Measurements from ENCODE around the gene CHRNA5.
"Not testable (repeated sequence)": the region's sequence is repeated elsewhere in the genome, so short reads cannot be mapped to it uniquely, and the experiment has no call there.

CHRNA5 gene

DNA sequence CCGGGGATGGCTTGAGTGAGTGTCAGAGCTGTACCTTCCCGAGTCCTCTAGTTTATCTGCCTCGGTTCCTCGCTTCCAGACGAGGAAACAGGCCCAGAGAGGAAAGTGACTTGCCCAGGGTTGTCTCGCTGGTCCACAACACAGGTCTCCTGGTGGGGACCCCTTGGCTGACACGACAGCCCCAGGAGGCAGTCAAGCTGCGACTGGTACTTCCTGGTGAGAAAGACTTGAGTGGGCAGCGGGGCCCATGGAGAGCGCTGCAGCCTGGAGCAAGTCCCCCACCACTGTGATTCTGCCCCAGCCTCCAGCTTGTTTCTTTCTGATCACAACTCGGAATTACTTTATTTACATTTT is 600 bp upstream of the CHRNA5 start:
- DNase-seq (ENCODE audit: low read depth in 1 of 2, low spot score in 1 of 2): no peak

DNA sequence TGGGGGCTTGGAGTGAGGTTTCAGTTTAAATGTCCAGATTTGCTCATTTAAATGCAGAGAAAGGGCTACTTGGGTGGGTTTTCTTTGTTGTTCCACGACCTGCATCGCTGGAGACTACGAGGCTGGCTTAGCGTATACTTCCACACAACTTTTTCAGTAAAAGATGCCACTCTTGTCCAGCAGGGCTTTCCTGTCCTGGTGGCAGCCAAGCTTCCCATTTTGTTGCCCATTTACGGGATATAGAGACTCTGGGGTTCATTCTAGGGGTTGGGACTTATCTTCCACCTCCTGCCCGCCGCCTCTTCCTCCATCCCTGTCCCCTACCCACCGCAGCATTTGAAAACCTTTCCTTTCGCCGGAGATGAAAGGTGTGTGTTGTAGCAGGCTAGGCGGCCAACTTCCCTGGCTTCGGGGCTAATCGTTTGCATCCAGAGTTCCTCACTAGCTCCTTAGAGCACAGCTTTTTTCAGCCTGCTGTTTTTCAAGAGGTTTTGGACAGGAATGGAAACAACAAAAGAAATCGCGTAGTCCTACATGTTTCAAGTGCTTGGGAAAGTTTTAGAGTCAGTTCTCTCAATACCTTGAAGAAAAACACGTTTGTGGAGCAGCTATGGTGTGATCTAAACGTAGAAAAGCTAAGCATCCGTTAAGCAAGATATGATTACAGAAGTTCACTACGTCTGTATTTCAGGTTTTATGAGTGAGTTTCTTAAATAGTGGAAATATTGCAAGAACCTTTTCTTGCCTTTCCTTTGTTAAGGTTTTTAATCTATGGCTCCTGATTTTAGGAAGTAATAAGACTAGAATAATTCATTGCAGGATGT is 843 bp downstream of the CHRNA5 start:
- DNase-seq (ENCODE audit: low read depth in 1 of 2, low spot score in 1 of 2): no peak

DNA sequence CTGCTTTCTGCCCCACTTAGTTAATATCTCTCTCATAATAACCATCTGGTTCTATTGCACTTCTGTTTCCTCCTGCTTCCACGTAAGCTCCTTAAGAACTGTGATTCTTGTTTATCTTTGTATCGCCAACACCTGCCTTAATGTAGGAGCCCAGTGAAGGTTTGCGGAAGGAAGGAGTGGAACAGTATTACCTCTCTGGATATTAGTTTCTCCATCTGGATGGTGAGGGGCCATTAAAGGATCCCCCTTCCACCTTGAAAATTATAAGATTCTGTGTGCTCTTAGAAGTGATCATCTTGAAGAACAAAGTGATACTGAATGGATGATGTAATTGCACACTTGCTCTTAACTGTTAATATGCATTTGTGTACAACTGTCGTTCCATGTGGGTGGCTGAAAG is 2.2 kb downstream of the CHRNA5 start:
- DNase-seq (ENCODE audit: low read depth in 1 of 2, low spot score in 1 of 2): no peak

DNA sequence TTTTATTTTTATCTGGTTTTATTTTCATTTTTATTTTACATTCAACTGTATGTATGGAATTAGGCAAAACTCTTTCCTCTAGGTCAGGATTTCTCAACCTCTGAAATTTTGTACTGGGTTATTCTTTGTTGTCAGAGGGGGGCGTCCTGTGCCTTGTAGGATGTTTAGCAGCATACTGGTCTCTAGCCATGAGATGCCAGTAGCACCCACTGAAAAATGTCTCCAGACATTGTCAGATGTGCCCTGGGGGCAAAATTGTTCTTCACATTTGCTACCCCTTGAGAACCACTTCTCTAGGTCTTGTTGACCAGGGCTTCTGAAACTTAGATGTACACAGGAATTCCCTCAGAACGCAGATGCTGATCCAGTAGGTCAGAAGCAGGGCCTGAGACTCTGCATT is 5.4 kb downstream of the CHRNA5 start:
- DNase-seq (ENCODE audit: low read depth in 1 of 2, low spot score in 1 of 2): no peak

GRCh38 chr15:78571382-78571781 is 6.1 kb downstream of the CHRNA5 start:
- DNase-seq (ENCODE audit: low read depth in 1 of 2, low spot score in 1 of 2): no peak

GRCh38 chr15:78573416-78573815 is 8.1 kb downstream of the CHRNA5 start:
- no peak for DNase-seq (ENCODE audit: low read depth in 1 of 2, low spot score in 1 of 2)

- no peak for DNase-seq (ENCODE audit: low read depth in 1 of 2, low spot score in 1 of 2)
Measured at GRCh38 chr15:78574944-78575343, 9.6 kb downstream of the CHRNA5 start.

DNA sequence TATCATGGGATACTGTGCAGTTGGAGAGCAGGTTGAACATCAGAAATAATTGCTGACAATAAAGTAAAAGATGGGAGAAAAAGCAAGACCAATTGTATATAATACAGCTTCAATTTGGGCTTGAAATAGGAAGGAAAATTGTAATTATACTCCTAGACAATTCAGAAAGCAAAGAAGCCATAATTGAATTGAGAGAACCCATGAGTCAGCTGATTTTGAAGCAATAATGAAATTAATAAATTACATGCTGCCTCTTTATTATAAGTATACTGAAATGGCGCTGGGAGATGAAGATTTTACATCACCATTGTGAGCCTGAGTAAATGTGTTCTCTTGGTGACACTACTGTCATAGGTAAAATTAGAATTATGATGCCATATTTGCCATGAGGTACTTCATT is 32.3 kb downstream of the CHRNA5 start:
- DNase-seq (ENCODE audit: low read depth in 1 of 2, low spot score in 1 of 2): no peak

- no peak for DNase-seq (ENCODE audit: low read depth in 1 of 2, low spot score in 1 of 2)
Measured at GRCh38 chr15:78598348-78598747, 33.0 kb downstream of the CHRNA5 start.

DNA sequence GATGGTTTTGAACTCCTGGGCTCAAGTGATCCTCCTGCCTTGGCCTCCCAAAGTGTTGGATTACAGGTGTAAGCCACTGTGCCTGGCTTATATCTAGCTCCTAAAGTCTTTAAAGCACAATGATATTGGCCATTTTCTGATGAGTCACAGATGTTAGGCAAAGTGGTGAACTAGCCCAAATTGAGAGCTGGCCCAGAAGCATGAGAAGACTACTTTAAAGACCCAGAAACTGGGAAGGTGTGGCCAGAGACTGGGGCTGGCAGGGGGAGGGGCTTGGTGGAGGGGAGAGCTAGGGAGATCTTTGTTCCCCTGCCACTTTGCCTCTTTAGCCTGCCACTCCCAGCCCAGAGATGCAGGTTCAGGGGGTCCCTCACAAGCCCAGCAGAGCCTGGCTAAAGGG is 33.9 kb downstream of the CHRNA5 start:
- no peak for DNase-seq (ENCODE audit: low read depth in 1 of 2, low spot score in 1 of 2)

GRCh38 chr15:78603467-78603866 is 38.1 kb downstream of the CHRNA5 start:
- DNase-seq (ENCODE audit: low read depth in 1 of 2, low spot score in 1 of 2): no peak

DNA sequence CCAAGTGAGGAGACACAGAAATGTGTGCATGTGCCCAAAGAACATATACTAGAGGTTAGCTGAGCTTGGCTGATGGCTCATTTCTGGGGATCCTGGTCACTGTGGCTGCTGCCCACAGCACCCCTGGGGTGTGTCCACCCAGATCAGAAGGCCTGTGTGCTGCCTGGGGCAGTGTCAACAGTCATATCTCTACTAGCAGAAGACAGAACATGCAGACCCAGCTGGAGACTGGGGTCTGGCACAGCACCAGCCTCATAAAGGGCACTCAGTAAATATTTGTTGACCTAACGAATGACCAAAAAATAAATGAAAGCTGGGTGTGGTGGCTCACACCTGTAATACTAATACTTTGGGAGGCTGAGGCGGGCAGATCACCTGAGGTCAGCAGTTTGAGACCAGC is 39.1 kb downstream of the CHRNA5 start:
- no peak for DNase-seq (ENCODE audit: low read depth in 1 of 2, low spot score in 1 of 2)

GRCh38 chr15:78605201-78605600 is 39.9 kb downstream of the CHRNA5 start:
- DNase-seq (ENCODE audit: low read depth in 1 of 2, low spot score in 1 of 2): no peak

- DNase-seq (ENCODE audit: low read depth in 1 of 2, low spot score in 1 of 2): no peak
Measured at GRCh38 chr15:78605680-78606079, 40.4 kb downstream of the CHRNA5 start.

DNA sequence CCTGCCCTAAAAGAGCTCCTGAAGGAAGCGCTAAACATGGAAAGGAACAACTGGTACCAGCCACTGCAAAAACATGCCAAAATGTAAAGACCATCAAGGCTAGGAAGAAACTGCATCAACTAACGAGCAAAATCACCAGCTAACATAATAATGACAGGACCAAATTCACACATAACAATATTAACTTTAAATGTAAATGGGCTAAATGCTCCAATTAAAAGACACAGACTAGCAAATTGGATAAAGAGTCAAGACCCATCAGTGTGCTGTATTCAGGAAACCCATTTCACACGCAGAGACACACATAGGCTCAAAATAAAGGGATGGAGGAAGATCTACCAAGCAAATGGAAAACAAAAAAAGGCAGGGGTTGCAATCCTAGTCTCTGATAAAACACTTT is 44.2 kb downstream of the CHRNA5 start:
- DNase-seq (ENCODE audit: low read depth in 1 of 2, low spot score in 1 of 2): not testable (repeated sequence)

DNA sequence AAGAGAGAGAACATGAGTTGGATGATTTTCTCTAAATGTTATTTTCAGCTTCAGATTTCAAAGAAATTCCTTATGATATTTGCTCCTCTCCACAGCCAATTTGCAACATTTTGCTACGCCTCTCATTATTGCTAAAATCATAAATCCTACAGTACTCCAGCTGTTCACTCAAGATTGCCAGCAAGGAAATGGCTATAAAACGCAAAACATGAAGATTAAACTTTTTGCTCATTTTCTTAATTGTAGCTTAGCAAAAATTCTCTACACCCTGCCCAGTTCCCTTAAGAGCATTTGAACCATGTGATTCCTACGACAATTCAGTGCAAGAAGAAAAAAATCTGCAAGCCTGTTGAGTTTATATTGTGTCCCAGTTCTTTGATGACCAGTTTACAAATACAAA is 48.7 kb downstream of the CHRNA5 start:
- no peak for DNase-seq (ENCODE audit: low read depth in 1 of 2, low spot score in 1 of 2)

- DNase-seq (ENCODE audit: low read depth in 1 of 2, low spot score in 1 of 2): no peak
Measured at GRCh38 chr15:78615151-78615589, 49.9 kb downstream of the CHRNA5 start.

DNA sequence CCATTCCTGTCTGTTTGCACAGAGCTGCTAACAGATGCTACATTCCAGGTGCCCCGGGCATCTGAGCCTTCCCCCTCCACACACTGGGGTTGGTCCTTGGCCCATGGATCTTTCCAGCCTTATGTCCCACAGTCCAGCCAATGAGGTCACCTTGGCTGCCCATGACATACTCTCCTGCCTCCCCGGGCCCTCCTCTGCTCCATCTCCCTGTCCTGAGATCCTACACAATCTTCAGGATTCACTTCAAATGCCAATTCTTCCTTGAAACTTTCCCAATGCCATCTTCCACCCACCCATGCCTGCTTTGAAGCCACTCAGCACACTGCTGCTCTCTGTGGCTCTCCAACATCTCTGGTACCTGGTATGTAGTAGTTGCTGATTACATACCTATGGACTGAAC is 51.2 kb downstream of the CHRNA5 start:
- DNase-seq (ENCODE audit: low read depth in 1 of 2, low spot score in 1 of 2): no peak

GRCh38 chr15:78617076-78617475 is 51.8 kb downstream of the CHRNA5 start:
- DNase-seq (ENCODE audit: low read depth in 1 of 2, low spot score in 1 of 2): no peak

GRCh38 chr15:78617516-78617915 is 52.2 kb downstream of the CHRNA5 start:
- no peak for DNase-seq (ENCODE audit: low read depth in 1 of 2, low spot score in 1 of 2)

GRCh38 chr15:78618064-78618463 is 52.7 kb downstream of the CHRNA5 start:
- no peak for DNase-seq (ENCODE audit: low read depth in 1 of 2, low spot score in 1 of 2)

DNA sequence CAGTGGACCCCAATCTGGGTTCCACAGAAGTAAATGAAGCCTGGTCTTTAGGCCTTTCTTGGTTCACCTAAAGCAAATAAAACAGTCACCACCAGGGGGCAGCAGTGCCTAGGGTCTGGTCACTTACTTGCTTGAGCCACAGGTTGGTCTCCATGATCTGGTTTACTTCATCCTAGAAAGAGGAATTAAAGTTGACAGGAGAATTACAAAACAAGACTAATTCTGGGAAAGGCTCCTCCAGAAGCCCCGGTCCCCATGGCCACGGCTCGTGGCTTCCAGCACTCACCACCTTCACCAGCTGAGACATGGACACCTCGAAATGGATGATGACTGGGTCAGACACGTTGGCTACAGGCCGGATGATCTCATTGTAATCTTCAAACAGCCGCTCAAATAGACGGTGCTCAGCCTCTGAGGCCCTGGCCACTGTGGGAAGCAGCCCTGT is 53.2 kb downstream of the CHRNA5 start:
- DNase-seq (ENCODE audit: low read depth in 1 of 2, low spot score in 1 of 2): peak; percentile 62 to 76
